ENCODE measurements around the gene PADI2.

DNA sequence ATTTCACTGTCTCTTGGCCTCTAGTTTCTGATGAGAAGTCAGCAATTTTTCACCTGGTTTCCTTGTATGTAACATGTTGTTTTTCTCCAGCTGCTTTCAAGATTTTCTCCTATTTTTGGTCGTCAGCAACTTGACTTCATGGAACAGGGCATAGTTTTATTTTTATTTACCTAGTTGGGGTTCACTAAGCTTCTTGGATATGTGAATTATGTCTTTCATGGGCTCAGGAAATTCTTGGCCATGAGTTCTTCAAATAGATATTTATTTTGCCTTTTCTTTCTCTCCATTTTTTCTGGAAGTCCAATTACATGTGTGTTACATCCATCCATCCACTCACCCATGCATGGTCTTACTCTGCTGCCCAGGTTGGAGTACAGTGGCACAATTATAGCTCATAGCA is 79.1 kb downstream of the PADI2 start:
- TF ChIP-seq, protein P1, sequence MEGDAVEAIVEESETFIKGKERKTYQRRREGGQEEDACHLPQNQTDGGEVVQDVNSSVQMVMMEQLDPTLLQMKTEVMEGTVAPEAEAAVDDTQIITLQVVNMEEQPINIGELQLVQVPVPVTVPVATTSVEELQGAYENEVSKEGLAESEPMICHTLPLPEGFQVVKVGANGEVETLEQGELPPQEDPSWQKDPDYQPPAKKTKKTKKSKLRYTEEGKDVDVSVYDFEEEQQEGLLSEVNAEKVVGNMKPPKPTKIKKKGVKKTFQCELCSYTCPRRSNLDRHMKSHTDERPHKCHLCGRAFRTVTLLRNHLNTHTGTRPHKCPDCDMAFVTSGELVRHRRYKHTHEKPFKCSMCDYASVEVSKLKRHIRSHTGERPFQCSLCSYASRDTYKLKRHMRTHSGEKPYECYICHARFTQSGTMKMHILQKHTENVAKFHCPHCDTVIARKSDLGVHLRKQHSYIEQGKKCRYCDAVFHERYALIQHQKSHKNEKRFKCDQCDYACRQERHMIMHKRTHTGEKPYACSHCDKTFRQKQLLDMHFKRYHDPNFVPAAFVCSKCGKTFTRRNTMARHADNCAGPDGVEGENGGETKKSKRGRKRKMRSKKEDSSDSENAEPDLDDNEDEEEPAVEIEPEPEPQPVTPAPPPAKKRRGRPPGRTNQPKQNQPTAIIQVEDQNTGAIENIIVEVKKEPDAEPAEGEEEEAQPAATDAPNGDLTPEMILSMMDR (IDR thresholded peaks at IDR 0.05) = no peak
- no peak for TF ChIP-seq POLR2A (IDR thresholded peaks at IDR 0.05)

Data from body of pancreas (tissue), 4 donors.